Measurements from ENCODE around the gene PROSER2. TPM values are rescaled to one million over a fixed set of nuclear protein-coding genes. Genes with fewer than 3 reads are reported as not detected.

Gene PROSER2
- total RNA-seq, 2 donors from 2014 or later, result 6.2 to 9.5 TPM

DNA sequence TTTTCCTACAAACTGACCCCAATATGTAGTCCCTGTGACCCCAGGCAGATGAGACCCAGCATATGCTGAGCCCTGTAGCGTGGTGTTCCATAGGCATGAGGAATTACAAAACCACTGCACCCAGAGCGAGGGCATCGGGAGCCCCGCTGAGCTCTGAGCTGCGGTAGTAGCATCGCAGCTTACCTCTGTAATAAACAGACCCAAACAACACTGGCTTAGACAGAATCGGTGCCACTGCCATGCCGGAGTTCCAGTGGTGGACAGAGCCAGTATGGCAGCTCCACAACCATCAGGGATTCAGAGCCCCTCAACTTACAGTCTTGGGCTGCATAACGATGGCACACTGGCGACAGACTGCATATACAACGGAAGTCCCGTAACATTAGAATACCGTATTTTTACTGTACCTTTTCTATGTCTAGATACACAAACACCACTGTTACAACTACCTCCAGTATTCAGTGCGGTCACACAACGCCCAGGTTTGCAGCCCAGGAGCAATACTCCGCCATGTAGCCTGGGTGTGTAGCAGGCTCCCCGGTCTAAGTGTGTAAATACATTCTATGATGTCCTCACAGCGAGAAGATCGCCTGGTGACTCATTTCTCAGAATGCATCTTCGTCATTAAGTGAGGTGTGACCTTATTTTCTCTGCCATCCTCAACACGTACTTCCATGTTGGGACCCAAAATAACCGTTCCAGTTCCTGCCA is 68.8 kb downstream of the PROSER2 start:
- TF ChIP-seq, protein P1, sequence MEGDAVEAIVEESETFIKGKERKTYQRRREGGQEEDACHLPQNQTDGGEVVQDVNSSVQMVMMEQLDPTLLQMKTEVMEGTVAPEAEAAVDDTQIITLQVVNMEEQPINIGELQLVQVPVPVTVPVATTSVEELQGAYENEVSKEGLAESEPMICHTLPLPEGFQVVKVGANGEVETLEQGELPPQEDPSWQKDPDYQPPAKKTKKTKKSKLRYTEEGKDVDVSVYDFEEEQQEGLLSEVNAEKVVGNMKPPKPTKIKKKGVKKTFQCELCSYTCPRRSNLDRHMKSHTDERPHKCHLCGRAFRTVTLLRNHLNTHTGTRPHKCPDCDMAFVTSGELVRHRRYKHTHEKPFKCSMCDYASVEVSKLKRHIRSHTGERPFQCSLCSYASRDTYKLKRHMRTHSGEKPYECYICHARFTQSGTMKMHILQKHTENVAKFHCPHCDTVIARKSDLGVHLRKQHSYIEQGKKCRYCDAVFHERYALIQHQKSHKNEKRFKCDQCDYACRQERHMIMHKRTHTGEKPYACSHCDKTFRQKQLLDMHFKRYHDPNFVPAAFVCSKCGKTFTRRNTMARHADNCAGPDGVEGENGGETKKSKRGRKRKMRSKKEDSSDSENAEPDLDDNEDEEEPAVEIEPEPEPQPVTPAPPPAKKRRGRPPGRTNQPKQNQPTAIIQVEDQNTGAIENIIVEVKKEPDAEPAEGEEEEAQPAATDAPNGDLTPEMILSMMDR (IDR thresholded peaks at IDR 0.05), result no peak
- no peaks in the 10 kb centered on the region for H3K27me3 ChIP-seq (replicated peaks; ENCODE audit: insufficient read depth)
- no peak overlapping the region for H3K27ac ChIP-seq
- ATAC-seq (ENCODE audit: insufficient number of reproducible peaks, low FRiP score, low read depth) (no peak), DNase-seq (ENCODE audit: low spot score) (no peak)
- H3K4me3 ChIP-seq, result no peak overlapping the region
- H3K36me3 ChIP-seq, result no peaks in the 10 kb centered on the region
- no peaks in the 10 kb centered on the region for H3K9me3 ChIP-seq
- H3K4me1 ChIP-seq (ENCODE audit: control insufficient read depth in 1 of 2, low read depth in 2 of 2), result no peaks in the 10 kb centered on the region

- no peak for DNase-seq (ENCODE audit: low spot score)
- H3K27ac ChIP-seq, result no peak overlapping the region
- no peaks in the 10 kb centered on the region for H3K9me3 ChIP-seq
- TF ChIP-seq, protein P1 (IDR thresholded peaks at IDR 0.05), result no peak
- H3K36me3 ChIP-seq, result no peaks in the 10 kb centered on the region
- no peak overlapping the region for H3K4me3 ChIP-seq
- no peaks in the 10 kb centered on the region for H3K27me3 ChIP-seq (replicated peaks; ENCODE audit: insufficient read depth)
- H3K4me1 ChIP-seq (ENCODE audit: control insufficient read depth in 1 of 2, low read depth in 2 of 2), result no peaks in the 10 kb centered on the region
- no peak for ATAC-seq (ENCODE audit: insufficient number of reproducible peaks, low FRiP score, low read depth)
Observed at GRCh38 chr10:11893749-11894278, 70.7 kb downstream of the PROSER2 start.

DNA sequence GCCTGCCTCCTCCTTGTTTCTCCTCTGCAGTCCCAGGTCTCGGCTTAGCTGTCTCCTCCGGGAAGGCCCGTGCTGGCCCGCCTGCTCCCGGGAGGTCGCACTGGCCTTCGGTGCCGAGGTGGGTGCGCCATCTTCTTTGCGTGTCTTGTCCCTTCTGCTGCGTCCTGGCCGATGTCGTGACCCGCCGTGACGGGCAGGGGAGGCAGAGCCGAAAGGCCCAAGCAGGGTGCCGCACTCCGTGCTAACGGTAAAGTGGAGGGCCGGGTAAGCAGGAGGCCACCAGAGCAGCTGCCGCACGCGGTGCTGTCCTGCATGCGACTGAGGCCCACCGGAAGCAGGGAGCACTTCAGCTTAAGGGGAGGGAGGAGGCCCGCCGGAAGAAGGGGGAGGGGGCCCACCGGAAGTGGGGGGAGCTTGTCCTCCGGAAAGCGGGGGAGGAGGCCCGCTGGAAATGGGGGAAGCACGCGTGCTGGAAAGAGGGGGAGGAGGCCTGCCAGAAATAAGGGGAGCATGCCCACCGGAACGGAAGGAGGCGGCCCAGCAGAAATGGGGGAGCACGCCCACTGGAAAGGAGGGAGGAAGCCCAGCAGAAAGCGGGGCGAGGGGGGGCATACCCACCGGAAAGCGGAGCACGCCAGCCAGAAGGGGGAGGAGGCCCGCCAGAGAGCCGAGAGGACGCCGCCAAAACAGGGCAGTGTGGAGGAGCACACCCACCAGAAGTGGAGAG is 71.4 kb downstream of the PROSER2 start:
- Histone ChIP-seq H3K4me3 (no peak overlapping the region), H3K27me3 (replicated peaks; ENCODE audit: insufficient read depth) (no peaks in the 10 kb centered on the region), H3K27ac (no peak overlapping the region), H3K36me3 (no peaks in the 10 kb centered on the region), H3K4me1 (ENCODE audit: control insufficient read depth in 1 of 2, low read depth in 2 of 2) (no peaks in the 10 kb centered on the region), H3K9me3 (no peaks in the 10 kb centered on the region)
- DNase-seq (ENCODE audit: low spot score), result no peak
- TF ChIP-seq, protein P1 (IDR thresholded peaks at IDR 0.05), result no peak
- no peak for ATAC-seq (ENCODE audit: insufficient number of reproducible peaks, low FRiP score, low read depth)

- DNase-seq (ENCODE audit: low spot score) (no peak), ATAC-seq (ENCODE audit: insufficient number of reproducible peaks, low FRiP score, low read depth) (no peak)
- Histone ChIP-seq H3K36me3 (no peaks in the 10 kb centered on the region), H3K4me1 (ENCODE audit: control insufficient read depth in 1 of 2, low read depth in 2 of 2) (no peaks in the 10 kb centered on the region), H3K27me3 (replicated peaks; ENCODE audit: insufficient read depth) (no peaks in the 10 kb centered on the region), H3K27ac (no peak overlapping the region), H3K9me3 (no peaks in the 10 kb centered on the region), H3K4me3 (no peak overlapping the region)
- TF ChIP-seq, protein P1 (IDR thresholded peaks at IDR 0.05), result no peak
Observed at GRCh38 chr10:11895108-11895466, 71.9 kb downstream of the PROSER2 start.

DNA sequence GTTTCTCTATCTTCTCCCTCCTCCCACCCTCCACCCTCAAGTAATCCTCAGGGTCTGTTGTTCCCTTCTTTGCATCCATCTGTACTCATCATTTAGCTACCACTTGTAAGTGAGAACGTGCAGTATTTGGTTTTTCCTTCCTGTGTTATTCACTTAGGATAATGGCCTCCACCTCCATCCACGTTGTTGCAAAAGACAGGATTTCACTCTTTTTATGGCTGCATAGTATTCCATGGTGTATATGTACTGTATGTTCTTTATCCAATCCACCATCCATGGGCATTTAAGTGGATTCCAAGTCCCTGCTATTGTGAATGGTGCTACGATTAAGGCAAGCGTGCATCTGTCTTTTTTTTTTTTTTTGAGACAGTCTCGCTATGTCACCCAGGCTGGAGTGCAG is 72.4 kb downstream of the PROSER2 start:
- no peak overlapping the region for H3K4me3 ChIP-seq
- no peaks in the 10 kb centered on the region for H3K36me3 ChIP-seq
- no peaks in the 10 kb centered on the region for H3K4me1 ChIP-seq (ENCODE audit: control insufficient read depth in 1 of 2, low read depth in 2 of 2)
- ATAC-seq (ENCODE audit: insufficient number of reproducible peaks, low FRiP score, low read depth) (no peak), DNase-seq (ENCODE audit: low spot score) (no peak)
- H3K27me3 ChIP-seq (replicated peaks; ENCODE audit: insufficient read depth), result no peaks in the 10 kb centered on the region
- no peaks in the 10 kb centered on the region for H3K9me3 ChIP-seq
- TF ChIP-seq, protein P1 (IDR thresholded peaks at IDR 0.05), result no peak
- no peak overlapping the region for H3K27ac ChIP-seq
